Astrocyte (in vitro differentiated cells and primary cell): ENCODE measurements around the gene CHST6. TPM values are rescaled to one million over a fixed set of nuclear protein-coding genes. Genes with fewer than 3 reads are reported as not detected.
"Not testable (repeated sequence)": the region's sequence is repeated elsewhere in the genome, so short reads cannot be mapped to it uniquely, and the experiment has no call there.

ENCODE experiments used
- DNase-seq: peaks from one replicate; pipeline ENCODE4 v3.0.0-alpha.2; 2010; ENCODE audit warnings: low read depth
- FAIRE-seq: peaks from 2 replicates; lab custom pipeline; 2011; peaks lifted over from hg19 to GRCh38; lab: Jason Lieb, UNC
- H2AFZ ChIP-seq: 2 replicates; pipeline ENCODE4 v1.6.0; 2012; ENCODE audit warnings: low read depth, low read length, inconsistent platforms
- H3K27ac ChIP-seq: 2 replicates; pipeline ENCODE4 v1.5.1; 2011; ENCODE audit warnings: low read depth, low read length, inconsistent platforms
- H3K27me3 ChIP-seq: 2 replicates; pipeline ENCODE4 v1.6.0; 2011; ENCODE audit warnings: low read length, inconsistent platforms; ENCODE audit not compliant: insufficient read depth
- H3K36me3 ChIP-seq: 2 replicates; pipeline ENCODE4 v1.5.1; 2011; ENCODE audit warnings: low read length, inconsistent platforms; ENCODE audit not compliant: insufficient read depth
- H3K4me1 ChIP-seq: 2 replicates; pipeline ENCODE4 v1.5.1; 2011; ENCODE audit warnings: low read length, inconsistent platforms; ENCODE audit not compliant: insufficient read depth
- H3K4me2 ChIP-seq: 2 replicates; pipeline ENCODE4 v1.6.0; 2012; ENCODE audit warnings: low read length, inconsistent platforms
- H3K4me3 ChIP-seq: 2 replicates; pipeline ENCODE4 v1.5.1; 2011; ENCODE audit warnings: low read depth, mild to moderate bottlenecking, low read length, inconsistent platforms; ENCODE audit not compliant: insufficient read depth
- H3K79me2 ChIP-seq: 2 replicates; pipeline ENCODE4 v1.6.0; 2012; ENCODE audit warnings: mild to moderate bottlenecking, low read length, inconsistent platforms; ENCODE audit not compliant: insufficient read depth
- H3K9ac ChIP-seq: 2 replicates; pipeline ENCODE4 v1.6.0; 2012; ENCODE audit warnings: mild to moderate bottlenecking, low read length, inconsistent platforms
- H3K9me3 ChIP-seq: 2 replicates; pipeline ENCODE4 v1.5.1; 2012; ENCODE audit warnings: low read depth, mild to moderate bottlenecking, low read length, inconsistent platforms; ENCODE audit not compliant: insufficient read depth
- H4K20me1 ChIP-seq: 2 replicates; pipeline ENCODE4 v1.6.0; 2012; ENCODE audit warnings: low read length, inconsistent platforms; ENCODE audit not compliant: insufficient read depth
- H3K27ac Mint-ChIP-seq: one replicate; pipeline ENCODE4 v1.8.0; 2021; ENCODE audit warnings: mild to moderate bottlenecking, mixed read lengths; ENCODE audit not compliant: unreplicated experiment
- H3K27me3 Mint-ChIP-seq: one replicate; pipeline ENCODE4 v1.8.0; 2021; ENCODE audit warnings: low read depth, mixed read lengths; ENCODE audit not compliant: unreplicated experiment
- H3K36me3 Mint-ChIP-seq: one replicate; pipeline ENCODE4 v1.8.0; 2021; ENCODE audit warnings: low read depth, mixed read lengths; ENCODE audit not compliant: unreplicated experiment
- H3K4me1 Mint-ChIP-seq: one replicate; pipeline ENCODE4 v1.8.0; 2021; ENCODE audit warnings: low read depth, mixed read lengths; ENCODE audit not compliant: unreplicated experiment
- H3K4me3 Mint-ChIP-seq: one replicate; pipeline ENCODE4 v1.8.0; 2021; ENCODE audit warnings: mild to moderate bottlenecking, moderate library complexity, mixed read lengths; ENCODE audit not compliant: unreplicated experiment
- H3K9me3 Mint-ChIP-seq: one replicate; pipeline ENCODE4 v1.8.0; 2021; ENCODE audit warnings: mild to moderate bottlenecking, mixed read lengths; ENCODE audit not compliant: unreplicated experiment
- EZH2 ChIP-seq: IDR thresholded peaks from 2 replicates; pipeline ENCODE4 v1.6.1; 2012; ENCODE audit warnings: mild to moderate bottlenecking, low read length, inconsistent platforms; ENCODE audit not compliant: insufficient read depth
- total RNA-seq: library from RNA; stranded (reverse); gene quantifications from 2 replicates; pipeline ENCODE4 v1.2.1, GENCODE V29; 2021
- TF ChIP-seq, protein P1 (sequence below): IDR thresholded peaks from 2 replicates; pipeline ENCODE4 v1.5.1; 2011; ENCODE audit warnings: low read depth, mild to moderate bottlenecking, inconsistent platforms, low read length, moderate library complexity; ENCODE audit not compliant: insufficient read depth

CHST6 gene
- total RNA-seq, 1 donor from 2014 or later, result 2.5 TPM

DNA sequence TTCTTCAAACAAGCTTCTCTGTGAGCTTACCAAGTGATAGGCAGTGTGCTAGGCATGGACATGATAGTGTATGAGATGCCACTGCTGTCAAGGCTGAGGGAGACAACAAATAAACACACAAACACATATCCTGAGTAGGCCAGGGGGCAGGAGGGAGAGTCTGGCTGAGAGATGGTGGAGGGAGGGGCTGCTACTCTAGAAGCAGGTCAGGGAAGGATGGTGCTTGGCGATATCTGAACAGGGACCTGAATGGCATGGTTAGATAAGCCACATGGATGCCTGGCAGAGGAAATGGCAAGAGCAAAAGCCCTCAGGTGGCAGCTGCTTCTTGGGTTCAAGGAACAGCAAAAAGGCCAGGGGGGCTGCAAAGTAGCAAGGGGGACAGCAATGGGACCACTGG is 8.6 kb upstream of the CHST6 start:
- TF ChIP-seq, protein P1, sequence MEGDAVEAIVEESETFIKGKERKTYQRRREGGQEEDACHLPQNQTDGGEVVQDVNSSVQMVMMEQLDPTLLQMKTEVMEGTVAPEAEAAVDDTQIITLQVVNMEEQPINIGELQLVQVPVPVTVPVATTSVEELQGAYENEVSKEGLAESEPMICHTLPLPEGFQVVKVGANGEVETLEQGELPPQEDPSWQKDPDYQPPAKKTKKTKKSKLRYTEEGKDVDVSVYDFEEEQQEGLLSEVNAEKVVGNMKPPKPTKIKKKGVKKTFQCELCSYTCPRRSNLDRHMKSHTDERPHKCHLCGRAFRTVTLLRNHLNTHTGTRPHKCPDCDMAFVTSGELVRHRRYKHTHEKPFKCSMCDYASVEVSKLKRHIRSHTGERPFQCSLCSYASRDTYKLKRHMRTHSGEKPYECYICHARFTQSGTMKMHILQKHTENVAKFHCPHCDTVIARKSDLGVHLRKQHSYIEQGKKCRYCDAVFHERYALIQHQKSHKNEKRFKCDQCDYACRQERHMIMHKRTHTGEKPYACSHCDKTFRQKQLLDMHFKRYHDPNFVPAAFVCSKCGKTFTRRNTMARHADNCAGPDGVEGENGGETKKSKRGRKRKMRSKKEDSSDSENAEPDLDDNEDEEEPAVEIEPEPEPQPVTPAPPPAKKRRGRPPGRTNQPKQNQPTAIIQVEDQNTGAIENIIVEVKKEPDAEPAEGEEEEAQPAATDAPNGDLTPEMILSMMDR, result no peak
- TF ChIP-seq EZH2, result no peak
- no peak for FAIRE-seq
- H3K4me3 ChIP-seq, result no peak overlapping the region

DNA sequence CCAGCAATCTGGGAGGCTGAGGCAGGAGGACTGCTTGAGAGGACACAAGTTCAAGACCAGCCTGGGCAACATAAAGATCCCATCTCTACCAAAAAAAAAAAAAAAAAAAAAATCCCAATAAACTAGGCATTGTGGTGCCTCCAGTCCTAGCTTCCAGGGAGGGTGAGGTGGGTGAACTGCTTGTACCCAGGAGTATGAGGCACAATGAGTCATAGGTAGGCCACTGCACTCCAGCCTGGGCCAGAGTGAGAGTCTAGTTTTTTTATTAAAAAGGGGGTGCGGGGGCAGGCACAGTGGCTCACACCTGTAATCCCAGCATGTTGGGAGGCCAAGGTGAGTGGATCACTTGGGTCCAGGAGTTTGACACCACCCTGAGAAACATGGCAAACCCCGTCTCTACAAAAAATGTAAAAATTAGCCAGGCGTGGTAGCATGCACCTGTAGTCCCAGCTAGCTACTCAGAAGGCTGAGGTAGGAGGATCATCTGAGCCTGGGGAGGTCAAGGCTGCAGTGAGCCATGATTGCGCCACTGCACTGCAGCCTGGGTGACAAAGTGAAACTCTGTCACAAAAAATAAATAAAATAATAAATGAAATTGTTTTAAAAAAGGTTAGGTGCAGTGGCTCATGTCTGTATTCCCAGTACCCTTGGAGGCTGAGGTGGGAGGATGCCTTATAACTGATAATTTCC is 7.8 kb upstream of the CHST6 start:
- H3K4me2 ChIP-seq, result no peak overlapping the region
- H3K36me3 ChIP-seq, result no peaks in the 10 kb centered on the region
- no peak overlapping the region for H2AFZ ChIP-seq
- no peak overlapping the region for H3K4me3 ChIP-seq
- H3K9me3 Mint-ChIP-seq, result no peaks in the 10 kb centered on the region
- FAIRE-seq (no peak), DNase-seq (no peak)
- H3K27me3 Mint-ChIP-seq, result peaks cover 5% of the 10 kb centered on the region
- H3K27ac ChIP-seq, result no peak overlapping the region
- H3K27ac Mint-ChIP-seq, result no peak overlapping the region
- H3K4me1 Mint-ChIP-seq, result peaks cover 8% of the 10 kb centered on the region
- no peaks in the 10 kb centered on the region for H3K27me3 ChIP-seq
- no peak overlapping the region for H3K9ac ChIP-seq
- H3K9me3 ChIP-seq, result no peaks in the 10 kb centered on the region
- no peaks in the 10 kb centered on the region for H3K36me3 Mint-ChIP-seq
- H3K4me1 ChIP-seq, result no peaks in the 10 kb centered on the region
- TF ChIP-seq EZH2, result no peak
- TF ChIP-seq, protein P1, result no peak
- no peaks in the 10 kb centered on the region for H3K79me2 ChIP-seq
- no peak overlapping the region for H3K4me3 Mint-ChIP-seq
- H4K20me1 ChIP-seq, result no peaks in the 10 kb centered on the region

More for the DNA sequence above, 8.6 kb upstream of the CHST6 start:
- Histone ChIP-seq H4K20me1 (no peaks in the 10 kb centered on the region), H3K9ac (no peak overlapping the region), H3K4me1 (no peaks in the 10 kb centered on the region), H2AFZ (no peak overlapping the region), H3K79me2 (no peaks in the 10 kb centered on the region), H3K27me3 (no peaks in the 10 kb centered on the region), H3K36me3 (no peaks in the 10 kb centered on the region), H3K9me3 (no peaks in the 10 kb centered on the region), H3K27ac (no peak overlapping the region), H3K4me2 (no peak overlapping the region)
- H3K4me3 Mint-ChIP-seq, result no peak overlapping the region
- H3K4me1 Mint-ChIP-seq, result peaks cover 8% of the 10 kb centered on the region
- no peaks in the 10 kb centered on the region for H3K36me3 Mint-ChIP-seq
- H3K27ac Mint-ChIP-seq, result no peak overlapping the region
- H3K27me3 Mint-ChIP-seq, result peaks cover 7% of the 10 kb centered on the region
- no peak for DNase-seq
- H3K9me3 Mint-ChIP-seq, result no peaks in the 10 kb centered on the region

- H3K4me1 Mint-ChIP-seq, H3K4me2 ChIP-seq, H3K27ac ChIP-seq, H3K4me1 ChIP-seq, H4K20me1 ChIP-seq, H3K4me3 ChIP-seq, H3K36me3 Mint-ChIP-seq, H2AFZ ChIP-seq, H3K9me3 Mint-ChIP-seq, H3K36me3 ChIP-seq, H3K9me3 ChIP-seq, H3K4me3 Mint-ChIP-seq, H3K27me3 Mint-ChIP-seq, H3K27me3 ChIP-seq, FAIRE-seq, H3K9ac ChIP-seq, H3K79me2 ChIP-seq: not testable (repeated sequence)
- peak; percentile 29 for DNase-seq
- peak overlapping the region; percentile 79 for H3K27ac Mint-ChIP-seq
Observed at GRCh38 chr16:75501820-75502219, 6.6 kb upstream of the CHST6 start.
